Transverse colon (tissue), 4 donors: ENCODE data around the gene SPAG6.

Source experiments
- POLR2AphosphoS5 ChIP-seq, 3 donors: sonication (generic); formaldehyde crosslinking; IDR thresholded peaks; one replicate each; pipeline ENCODE4 v1.6.1; 2016; ENCODE audit warnings: antibody characterized with exemption in 3 of 3
- TF ChIP-seq, protein P1 (sequence below), 5 experiments: fragments of 200-600 bp in 3 of 5; fragments of 450-650 bp in 2 of 5; sonication (generic) in 3 of 5; IDR thresholded peaks; 1 replicate in 2 of 5; 2 replicates in 3 of 5; pipeline ENCODE4 v1.5.1; 2016 to 2017; ENCODE audit warnings: antibody characterized with exemption in 5 of 5, inconsistent platforms in 3 of 5, mild to moderate bottlenecking in 2 of 5, moderate library complexity in 1 of 5

DNA sequence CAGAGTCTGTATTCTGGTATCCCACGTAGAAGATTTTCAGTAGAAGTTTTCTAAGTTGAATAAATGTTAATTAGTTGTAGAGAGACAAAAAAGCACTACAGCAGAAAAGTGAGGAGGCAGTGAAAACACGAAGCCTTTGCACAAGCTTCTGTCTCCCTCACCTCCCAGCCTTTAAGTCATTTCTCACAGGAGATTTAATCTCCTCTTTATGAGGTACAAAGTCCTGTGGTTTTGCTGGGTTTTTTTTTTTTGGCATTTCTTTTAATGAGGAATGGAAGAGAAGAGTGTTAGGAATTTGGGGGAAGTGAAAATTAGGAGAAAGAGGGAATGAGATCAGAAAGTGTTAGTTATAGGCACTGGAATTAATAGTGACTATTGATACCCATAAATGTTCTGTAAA, 21.5 kb downstream of the SPAG6 start:
- TF ChIP-seq, protein P1, sequence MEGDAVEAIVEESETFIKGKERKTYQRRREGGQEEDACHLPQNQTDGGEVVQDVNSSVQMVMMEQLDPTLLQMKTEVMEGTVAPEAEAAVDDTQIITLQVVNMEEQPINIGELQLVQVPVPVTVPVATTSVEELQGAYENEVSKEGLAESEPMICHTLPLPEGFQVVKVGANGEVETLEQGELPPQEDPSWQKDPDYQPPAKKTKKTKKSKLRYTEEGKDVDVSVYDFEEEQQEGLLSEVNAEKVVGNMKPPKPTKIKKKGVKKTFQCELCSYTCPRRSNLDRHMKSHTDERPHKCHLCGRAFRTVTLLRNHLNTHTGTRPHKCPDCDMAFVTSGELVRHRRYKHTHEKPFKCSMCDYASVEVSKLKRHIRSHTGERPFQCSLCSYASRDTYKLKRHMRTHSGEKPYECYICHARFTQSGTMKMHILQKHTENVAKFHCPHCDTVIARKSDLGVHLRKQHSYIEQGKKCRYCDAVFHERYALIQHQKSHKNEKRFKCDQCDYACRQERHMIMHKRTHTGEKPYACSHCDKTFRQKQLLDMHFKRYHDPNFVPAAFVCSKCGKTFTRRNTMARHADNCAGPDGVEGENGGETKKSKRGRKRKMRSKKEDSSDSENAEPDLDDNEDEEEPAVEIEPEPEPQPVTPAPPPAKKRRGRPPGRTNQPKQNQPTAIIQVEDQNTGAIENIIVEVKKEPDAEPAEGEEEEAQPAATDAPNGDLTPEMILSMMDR (IDR thresholded peaks at IDR 0.05), result no peak
- no peak for TF ChIP-seq POLR2AphosphoS5 (IDR thresholded peaks at IDR 0.05)
